Sigmoid colon (tissue), 4 donors: ENCODE results near the gene CPXM2.

Experiments
- EP300 ChIP-seq, 4 donors: sonication (generic); formaldehyde crosslinking; IDR thresholded peaks; one replicate each; pipeline ENCODE4 v1.6.1; 2017; ENCODE audit warnings: antibody characterized with exemption in 4 of 4
- POLR2AphosphoS5 ChIP-seq, 4 donors: sonication (generic); formaldehyde crosslinking; IDR thresholded peaks; one replicate each; pipeline ENCODE4 v1.6.1; 2017; ENCODE audit warnings: antibody characterized with exemption in 4 of 4
- TF ChIP-seq, protein P1 (sequence below), 4 experiments: fragments of 450-650 bp in 3 of 4; fragments of 200-600 bp in 1 of 4; IDR thresholded peaks; one replicate each; pipeline ENCODE4 v1.5.1; 2016 to 2019; ENCODE audit warnings: antibody characterized with exemption in 4 of 4, mild to moderate bottlenecking in 3 of 4, moderate library complexity in 2 of 4

GRCh38 chr10:123808286-123808685 is 83.3 kb downstream of the CPXM2 start:
- no peak for TF ChIP-seq POLR2AphosphoS5 (IDR thresholded peaks at IDR 0.05)
- TF ChIP-seq EP300 (IDR thresholded peaks at IDR 0.05): no peak
- TF ChIP-seq, protein P1, sequence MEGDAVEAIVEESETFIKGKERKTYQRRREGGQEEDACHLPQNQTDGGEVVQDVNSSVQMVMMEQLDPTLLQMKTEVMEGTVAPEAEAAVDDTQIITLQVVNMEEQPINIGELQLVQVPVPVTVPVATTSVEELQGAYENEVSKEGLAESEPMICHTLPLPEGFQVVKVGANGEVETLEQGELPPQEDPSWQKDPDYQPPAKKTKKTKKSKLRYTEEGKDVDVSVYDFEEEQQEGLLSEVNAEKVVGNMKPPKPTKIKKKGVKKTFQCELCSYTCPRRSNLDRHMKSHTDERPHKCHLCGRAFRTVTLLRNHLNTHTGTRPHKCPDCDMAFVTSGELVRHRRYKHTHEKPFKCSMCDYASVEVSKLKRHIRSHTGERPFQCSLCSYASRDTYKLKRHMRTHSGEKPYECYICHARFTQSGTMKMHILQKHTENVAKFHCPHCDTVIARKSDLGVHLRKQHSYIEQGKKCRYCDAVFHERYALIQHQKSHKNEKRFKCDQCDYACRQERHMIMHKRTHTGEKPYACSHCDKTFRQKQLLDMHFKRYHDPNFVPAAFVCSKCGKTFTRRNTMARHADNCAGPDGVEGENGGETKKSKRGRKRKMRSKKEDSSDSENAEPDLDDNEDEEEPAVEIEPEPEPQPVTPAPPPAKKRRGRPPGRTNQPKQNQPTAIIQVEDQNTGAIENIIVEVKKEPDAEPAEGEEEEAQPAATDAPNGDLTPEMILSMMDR (IDR thresholded peaks at IDR 0.05): no peak
